HG02973 (cell line): ENCODE measurements around the gene EXD3.
"Not testable (repeated sequence)": the region's sequence is repeated elsewhere in the genome, so short reads cannot be mapped to it uniquely, and the experiment has no call there.

Experiments
- ATAC-seq: cut with Tn5 transposase; IDR thresholded peaks from one replicate; pipeline ENCODE4 v1.9.1; 2021; ENCODE audit warnings: moderate library complexity; ENCODE audit not compliant: unreplicated experiment

Gene EXD3, protein sequence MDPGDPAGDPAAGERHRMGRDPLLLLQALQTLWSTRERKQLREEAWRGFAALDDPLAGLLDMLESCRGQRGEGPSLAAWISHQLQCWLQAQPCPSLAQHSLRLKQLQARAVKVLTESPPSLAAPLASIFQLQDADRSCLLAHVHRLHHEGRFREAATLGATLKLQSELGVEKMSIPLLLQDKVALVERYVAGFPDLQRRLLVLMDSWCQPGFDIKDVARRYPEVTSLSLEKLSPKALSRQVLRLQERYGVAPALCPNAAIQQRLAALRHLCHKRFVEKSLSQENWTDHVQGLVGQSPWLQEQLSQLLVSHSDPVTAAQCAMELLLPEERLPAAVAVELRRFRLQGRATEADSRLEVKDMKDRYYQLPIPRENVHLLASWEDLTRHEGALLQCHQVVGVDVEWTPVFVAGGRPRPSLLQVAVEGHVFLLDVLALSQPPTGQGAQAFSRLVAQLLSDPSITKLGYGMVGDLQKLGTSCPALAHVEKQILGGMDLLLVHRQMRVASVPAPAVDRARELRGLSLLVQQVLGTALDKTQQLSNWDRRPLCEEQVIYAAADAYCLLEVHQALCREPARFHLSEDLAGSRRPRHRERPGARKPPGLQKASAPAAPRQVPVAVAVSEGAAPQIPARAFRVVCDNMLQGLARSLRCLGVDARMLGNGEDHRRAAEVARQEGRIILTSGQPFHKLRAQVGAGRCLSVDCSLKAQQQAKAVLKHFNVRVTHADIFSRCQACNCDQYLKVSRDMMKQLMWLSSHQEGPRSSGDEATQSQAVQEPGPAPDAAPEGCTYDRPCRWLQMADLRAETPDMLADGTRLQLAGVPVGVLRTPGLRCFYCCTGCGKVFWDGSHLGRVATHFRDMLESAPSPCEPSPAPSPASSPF

GRCh38 chr9:137422604-137423513, at the start of gene EXD3, which contains the start of gene NOXA1:
Gene EXD3, minus strand, starts transcription at chr9:137423162. Its CDS starts 27,805 bp downstream, at chr9:137395357.
Gene NOXA1, plus strand, starts transcription at chr9:137423393. Its CDS starts 137 bp downstream, at chr9:137423530.
- ATAC-seq, result peak; percentile 80

DNA sequence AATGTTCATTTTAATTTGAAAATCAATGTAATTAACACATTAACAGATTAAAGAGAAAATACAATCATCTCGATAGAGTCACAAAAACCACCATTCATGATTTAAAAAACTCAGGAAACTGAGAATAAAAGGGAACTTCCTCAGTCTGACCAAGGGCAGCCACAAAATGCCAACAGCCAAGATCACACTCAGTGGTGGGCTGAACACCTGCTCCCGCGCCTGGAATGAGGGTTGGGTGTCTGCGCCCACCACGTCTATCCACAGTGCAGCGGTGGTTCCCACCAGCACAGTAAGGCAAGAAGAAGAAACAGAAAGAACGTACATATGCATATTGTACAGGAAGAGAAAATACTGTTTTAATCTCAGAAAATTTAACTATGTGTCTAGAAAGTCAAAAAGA, 47.8 kb upstream of the EXD3 start:
- ATAC-seq, result no peak

GRCh38 chr9:137467896-137468295, 44.9 kb upstream of the EXD3 start:
- ATAC-seq, result no peak

GRCh38 chr9:137467161-137467581, 44.2 kb upstream of the EXD3 start:
- ATAC-seq, result no peak

DNA sequence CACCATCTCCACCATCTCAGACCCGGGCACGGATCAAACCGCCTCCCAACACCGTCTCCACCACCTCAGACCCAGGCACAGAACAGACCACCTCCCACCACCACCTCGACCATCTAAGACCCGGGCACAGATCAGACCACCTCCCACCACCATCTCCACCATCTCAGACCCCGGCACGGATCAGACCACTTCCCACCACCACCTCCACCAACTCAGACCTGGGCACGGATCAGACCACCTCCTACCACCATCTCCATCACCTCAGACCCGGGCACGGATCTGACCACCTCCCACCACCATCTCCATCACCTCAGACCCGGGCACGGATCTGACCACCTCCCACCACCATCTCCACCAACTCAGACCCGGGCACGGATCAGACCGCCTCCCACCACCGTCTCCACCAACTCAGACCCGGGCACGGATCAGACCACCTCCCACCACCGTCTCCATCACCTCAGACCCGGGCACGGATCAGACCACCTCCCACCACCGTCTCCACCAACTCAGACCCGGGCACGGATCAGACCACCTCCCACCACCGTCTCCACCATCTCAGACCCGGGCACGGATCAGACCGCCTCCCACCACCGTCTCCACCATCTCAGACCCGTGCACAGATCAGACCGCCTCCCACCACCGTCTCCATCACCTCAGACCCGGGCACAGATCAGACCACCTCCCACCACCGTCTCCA, 43.6 kb upstream of the EXD3 start:
- not testable (repeated sequence) for ATAC-seq

DNA sequence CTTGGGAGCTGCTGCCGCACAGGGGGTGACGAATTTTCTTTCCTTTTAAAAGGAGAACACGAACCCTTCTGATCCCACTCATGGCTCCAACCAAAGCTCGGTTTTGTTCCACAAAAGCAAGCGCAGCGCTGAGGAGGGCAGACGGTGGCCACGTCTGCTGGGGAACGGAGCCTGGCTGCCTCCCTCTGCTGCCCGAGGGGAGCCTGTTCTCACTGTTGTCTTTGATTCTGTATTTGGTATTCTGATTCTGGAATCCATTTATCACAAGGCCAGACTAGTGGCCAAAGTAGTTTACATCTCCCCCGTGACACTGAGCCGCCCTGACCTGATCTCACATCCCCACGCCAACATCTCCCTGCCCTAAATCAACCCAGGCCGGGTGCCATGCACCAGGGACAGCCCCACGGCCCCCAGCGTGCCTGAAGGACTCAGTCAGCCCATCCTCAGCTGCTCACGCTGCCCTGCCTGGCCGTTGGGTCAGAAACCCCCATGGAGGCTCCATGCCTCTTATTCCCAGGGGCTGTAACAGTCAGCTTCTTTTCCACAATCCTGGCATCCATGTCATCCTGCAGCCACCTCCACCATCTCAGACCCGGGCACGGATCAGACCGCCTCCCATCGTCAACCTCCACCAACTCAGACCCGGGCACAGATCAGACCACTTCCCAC, 42.9 kb upstream of the EXD3 start:
- no peak for ATAC-seq

DNA sequence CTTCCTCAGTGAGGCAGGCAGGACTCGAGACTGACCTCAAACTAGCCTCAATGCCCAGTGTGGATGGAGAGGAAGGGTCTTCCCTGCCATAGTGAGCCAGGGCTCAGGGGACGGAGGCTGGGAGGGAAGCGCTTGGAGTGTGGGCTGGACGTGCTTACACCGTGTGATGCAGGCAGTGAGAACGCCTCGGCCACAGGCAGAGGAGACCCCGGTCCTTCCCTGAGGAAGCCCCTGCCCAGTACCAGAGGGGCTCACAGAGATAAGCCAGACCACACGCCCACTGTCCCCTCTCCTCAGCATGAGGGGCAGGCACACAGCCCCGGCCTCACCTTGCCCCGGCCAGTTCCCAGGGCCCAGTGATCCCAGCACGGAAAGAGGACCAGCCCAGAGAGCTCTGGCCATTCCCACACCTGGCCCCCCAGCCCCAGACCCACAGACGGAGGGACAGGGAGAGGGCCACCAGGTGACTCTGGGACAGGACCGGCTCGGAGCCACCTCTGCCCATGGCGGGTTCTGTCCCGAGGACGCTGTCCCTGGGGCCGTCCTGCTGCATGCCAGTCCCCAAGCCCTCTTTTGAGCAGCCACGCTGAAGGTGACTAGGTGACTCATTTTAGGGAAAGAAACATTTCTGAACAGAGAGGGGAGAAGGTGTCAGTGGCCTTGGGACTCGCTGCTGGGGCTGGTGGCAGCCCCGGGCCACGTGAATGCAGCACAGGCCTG, 42.2 kb upstream of the EXD3 start:
- no peak for ATAC-seq

- ATAC-seq, result no peak
Measured at GRCh38 chr9:137464291-137464999, 41.5 kb upstream of the EXD3 start.

- no peak for ATAC-seq
Measured at GRCh38 chr9:137463931-137464290, 40.9 kb upstream of the EXD3 start.

DNA sequence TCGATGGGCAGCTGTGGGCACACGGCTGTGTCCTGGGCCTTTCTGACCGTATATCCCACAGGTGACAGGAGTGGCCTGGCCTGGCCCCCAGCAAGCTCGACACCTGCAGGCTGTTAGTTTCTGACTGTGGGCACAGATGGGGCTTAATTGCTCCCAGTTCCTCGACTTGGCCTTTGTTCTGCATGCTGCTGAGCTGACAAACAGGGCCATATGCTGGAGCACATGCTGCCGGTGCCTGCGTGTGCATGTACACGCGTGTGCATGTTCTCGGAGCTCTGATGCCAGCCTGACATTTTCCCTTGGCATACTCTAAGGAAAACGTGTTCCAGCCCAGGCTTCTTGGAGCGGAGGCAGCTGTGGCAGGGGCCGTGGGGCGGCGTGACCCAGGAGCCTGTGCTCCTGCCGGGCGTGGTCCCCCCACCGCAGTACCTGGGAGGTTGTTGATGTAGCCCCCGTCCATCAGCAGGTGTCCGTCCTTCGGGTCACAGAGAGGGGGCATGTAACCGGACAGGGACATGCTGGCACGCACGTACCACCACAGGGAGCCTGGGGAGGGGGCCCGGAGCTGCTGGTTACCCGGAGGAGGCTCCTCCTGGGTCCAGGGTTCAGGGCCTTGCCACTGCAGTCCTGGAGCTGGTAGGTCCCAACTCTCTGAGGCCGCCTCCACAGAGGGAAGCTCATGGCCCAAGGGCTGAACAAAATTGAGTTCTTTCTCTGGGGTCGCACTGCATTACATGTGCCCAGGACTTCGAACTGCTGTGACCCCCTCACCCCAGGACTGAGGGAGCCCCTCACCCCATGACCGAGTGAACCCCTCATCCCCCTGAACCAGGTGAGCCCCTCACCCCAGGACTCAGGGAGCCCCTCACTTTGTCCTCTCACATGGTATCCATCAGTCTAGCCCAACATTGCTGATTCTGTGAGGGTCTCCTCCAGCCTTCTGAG, 40.3 kb upstream of the EXD3 start:
- ATAC-seq, result no peak

DNA sequence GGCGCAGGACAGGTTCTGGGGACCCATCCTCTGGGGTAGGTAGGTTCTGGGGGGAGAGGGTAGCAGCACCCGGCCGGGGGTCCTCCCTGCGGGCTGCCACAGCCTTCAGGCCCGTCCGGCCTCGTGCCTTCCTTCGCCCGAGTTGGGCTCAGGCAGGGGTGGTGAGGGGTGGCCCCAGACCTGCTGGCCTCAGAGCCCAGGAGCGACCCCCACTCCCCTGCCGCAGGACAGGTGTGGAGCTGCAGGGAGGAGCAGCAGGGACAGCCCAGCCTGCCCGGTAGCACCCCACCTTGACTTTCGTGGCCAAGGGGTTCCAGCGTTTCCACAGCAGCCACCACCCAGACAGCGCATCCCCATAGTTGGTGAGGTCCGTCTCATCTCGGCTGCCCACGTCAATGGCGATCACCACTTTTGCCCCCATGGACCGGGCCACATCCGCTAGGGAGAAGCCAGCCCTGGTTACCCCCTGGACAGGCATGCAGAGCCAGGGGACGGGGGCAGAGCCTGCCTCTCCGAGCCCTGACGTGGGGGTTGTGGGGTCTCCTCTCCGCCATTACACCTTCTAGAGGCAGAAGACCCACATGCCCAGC, 39.5 kb upstream of the EXD3 start:
- ATAC-seq, result no peak

- peak; percentile 49 for ATAC-seq
Measured at GRCh38 chr9:137461663-137462395, 38.9 kb upstream of the EXD3 start.

DNA sequence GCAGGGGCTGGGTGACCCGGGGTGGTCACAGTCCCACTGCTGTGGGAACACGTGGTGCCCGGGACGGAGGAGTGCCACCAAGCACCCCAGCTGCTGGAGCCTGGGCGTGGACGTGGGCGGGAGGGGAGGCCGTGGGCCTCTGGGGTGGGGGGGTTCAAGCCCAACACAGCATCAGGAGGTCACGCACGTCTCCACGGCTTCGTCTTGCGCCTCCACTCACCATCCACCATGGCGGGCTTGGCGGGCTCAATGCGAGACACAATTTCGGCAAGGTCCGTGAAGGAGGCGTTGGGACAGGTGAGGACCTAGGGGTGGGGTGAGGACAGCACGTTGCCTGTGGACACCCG, 38.3 kb upstream of the EXD3 start:
- ATAC-seq, result no peak

- no peak for ATAC-seq
Measured at GRCh38 chr9:137460363-137461315, 37.7 kb upstream of the EXD3 start.
